Right cardiac atrium (tissue), 5 donors: ENCODE measurements around the gene DHX30. TPM values are rescaled to one million over a fixed set of nuclear protein-coding genes. Genes with fewer than 3 reads are reported as not detected.

Source experiments
- ATAC-seq, 2 donors: fragments of 200-7000 bp; cut with Tn5 transposase; one replicate each; pipeline versions ENCODE4 v1.8.0 to v1.9.1; 2020; ENCODE audit warnings: moderate library complexity in 2 of 2, mild to moderate bottlenecking in 1 of 2
- DNase-seq, 3 donors: peaks; one replicate each; pipeline ENCODE4 v3.0.0-alpha.2; 2020
- H3K27ac ChIP-seq: one replicate; pipeline ENCODE4 v1.5.1; 2013; ENCODE audit warnings: mild to moderate bottlenecking, low read length, control low read depth, moderate library complexity
- H3K27me3 ChIP-seq: one replicate; pipeline ENCODE4 v1.6.1; 2013; ENCODE audit not compliant: control insufficient read depth, insufficient read depth
- H3K4me1 ChIP-seq: one replicate; pipeline ENCODE4 v1.6.1; 2013; ENCODE audit warnings: low read length; ENCODE audit not compliant: control insufficient read depth, insufficient read depth
- H3K4me3 ChIP-seq: one replicate; pipeline ENCODE4 v1.5.1; 2013; ENCODE audit warnings: low read length, control low read depth
- H3K9me3 ChIP-seq: one replicate; pipeline ENCODE4 v1.6.1; 2013; ENCODE audit warnings: low read length; ENCODE audit not compliant: control insufficient read depth
- WGBS: extraction: QIAGEN DNeasy Blood & Tissue Kit; methylation state at CpG from one replicate; pipeline ENCODE4 v1.1.7; 2013; 5-methylcytosine and 5-hydroxymethylcytosine counted together
- intact Hi-C, 4 donors: fragments of 100-400 bp; cut with DNase I; formaldehyde crosslinking; loops; one replicate each; pipeline versions ENCODE4 v1.11.0 to v1.14.0; 2022 to 2023
- polyA plus RNA-seq: library from polyadenylated mRNA; stranded (reverse); fragments of 200-250 nt; gene quantifications from one replicate; pipeline ENCODE4 v1.2.3, GENCODE V29; 2013
- total RNA-seq, 4 donors: library from RNA; stranded (reverse); fragmentation: NEBNext Ultra II Directional; extraction: Animal tissue kit (Norgen Biotek cat#: 25700); gene quantifications; one replicate each; pipeline ENCODE4 v1.2.1, GENCODE V29; 2021
- donor health status: healthy with polysubstance abuse.
- donor health status: DM: no; HTN: yes; CAD: no.
- donor health status: DM: no; HTN: no; CAD: no.
- donor health status: DM: no; HTN: yes; CAD: no; lungs with severe emphysema.
- donor health status: DM: yes; HTN: yes; CAD: no.

Gene DHX30
- total and polyA plus RNA-seq, 5 donors, result 36.7 to 51.3 (median 51.0) TPM

DNA sequence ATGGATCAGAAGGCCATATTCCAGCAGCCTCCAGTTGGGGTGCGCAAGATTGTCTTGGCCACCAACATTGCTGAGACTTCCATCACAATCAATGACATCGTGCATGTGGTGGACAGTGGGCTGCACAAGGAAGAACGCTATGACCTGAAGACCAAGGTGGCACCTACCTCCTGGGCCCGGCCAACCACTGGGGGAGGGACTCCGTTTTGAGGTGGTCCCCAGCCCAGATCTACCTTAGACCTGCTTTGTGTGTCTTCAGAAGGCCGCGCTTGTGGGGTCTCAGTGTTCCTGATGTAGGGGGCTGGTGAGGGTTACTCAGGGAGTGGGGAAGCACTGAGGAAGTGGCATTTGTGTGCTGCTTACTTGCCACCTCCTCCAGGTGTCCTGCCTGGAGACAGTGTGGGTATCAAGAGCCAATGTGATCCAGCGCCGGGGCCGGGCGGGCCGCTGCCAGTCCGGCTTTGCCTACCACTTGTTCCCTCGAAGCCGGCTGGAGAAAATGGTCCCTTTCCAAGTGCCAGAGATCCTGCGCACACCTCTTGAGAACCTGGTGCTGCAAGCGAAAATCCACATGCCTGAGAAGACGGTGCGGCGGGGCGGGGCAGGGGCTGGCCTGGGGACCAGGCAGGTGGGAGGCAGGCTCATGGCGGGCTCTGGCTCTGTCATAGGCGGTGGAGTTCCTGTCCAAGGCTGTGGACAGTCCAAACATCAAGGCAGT lies 45.0 kb downstream of the DHX30 start:
- no peaks in the 10 kb centered on the region for H3K4me1 ChIP-seq
- no peak overlapping the region for H3K4me3 ChIP-seq
- DNase-seq (no peak), ATAC-seq (peak in 1 of 2 donors; percentile 1)
- intact Hi-C loops, result no loop called here
- H3K9me3 ChIP-seq, result no peaks in the 10 kb centered on the region
- H3K27me3 ChIP-seq, result no peaks in the 10 kb centered on the region
- WGBS, result 93% methylated on average over 23 of the region's 23 CpGs
- no peak overlapping the region for H3K27ac ChIP-seq

DNA sequence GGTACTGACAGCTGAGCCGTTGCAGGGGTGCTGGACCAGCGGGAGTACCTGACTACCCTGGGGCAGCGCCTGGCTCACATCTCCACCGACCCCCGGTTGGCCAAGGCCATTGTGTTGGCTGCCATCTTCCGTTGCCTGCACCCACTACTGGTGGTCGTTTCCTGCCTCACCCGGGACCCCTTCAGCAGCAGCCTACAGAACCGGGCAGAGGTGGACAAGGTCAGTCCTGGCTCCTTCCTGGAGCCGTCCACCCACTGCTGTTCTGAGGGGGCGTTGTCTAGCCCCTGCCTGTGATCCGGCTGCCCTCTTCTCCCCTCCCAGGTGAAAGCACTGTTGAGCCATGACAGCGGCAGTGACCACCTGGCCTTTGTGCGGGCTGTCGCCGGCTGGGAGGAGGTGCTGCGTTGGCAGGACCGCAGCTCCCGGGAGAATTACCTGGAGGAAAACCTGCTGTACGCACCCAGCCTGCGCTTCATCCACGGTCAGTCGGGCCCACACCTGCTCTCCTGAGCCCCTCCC lies 45.7 kb downstream of the DHX30 start:
- peak; percentile 0 to 2 for ATAC-seq
- no peaks in the 10 kb centered on the region for H3K4me1 ChIP-seq

DNA sequence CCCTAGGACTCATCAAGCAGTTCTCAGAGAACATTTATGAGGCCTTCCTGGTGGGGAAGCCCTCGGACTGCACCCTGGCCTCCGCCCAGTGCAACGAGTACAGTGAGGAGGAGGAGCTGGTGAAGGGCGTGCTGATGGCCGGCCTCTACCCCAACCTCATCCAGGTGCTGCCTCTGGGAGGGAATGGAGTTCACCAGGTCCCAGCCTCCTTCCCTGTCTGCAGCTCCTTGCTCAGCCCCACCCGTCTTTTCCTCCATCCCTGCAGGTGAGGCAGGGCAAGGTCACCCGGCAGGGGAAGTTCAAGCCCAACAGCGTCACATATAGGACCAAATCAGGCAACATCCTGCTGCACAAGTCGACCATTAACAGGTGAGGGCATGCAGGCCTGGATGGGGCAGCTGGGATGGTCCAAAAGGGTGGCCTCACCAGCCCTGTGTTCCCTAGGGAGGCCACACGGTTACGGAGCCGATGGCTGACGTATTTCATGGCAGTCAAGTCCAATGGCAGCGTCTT lies 46.3 kb downstream of the DHX30 start:
- no peak overlapping the region for H3K27ac ChIP-seq
- intact Hi-C loops, result no loop called here
- no peak for ATAC-seq
- DNase-seq, result no peak
- no peaks in the 10 kb centered on the region for H3K27me3 ChIP-seq
- no peak overlapping the region for H3K4me3 ChIP-seq
- no peaks in the 10 kb centered on the region for H3K9me3 ChIP-seq
- 76% methylated on average over 14 of the region's 14 CpGs for WGBS
- no peaks in the 10 kb centered on the region for H3K4me1 ChIP-seq

More for the DNA sequence above, 45.7 kb downstream of the DHX30 start:
- intact Hi-C loops, result no loop called here
- Histone ChIP-seq H3K27ac (no peak overlapping the region), H3K4me3 (no peak overlapping the region), H3K27me3 (no peaks in the 10 kb centered on the region), H3K9me3 (no peaks in the 10 kb centered on the region)
- no peak for DNase-seq
- WGBS, result 80% methylated on average over 23 of the region's 23 CpGs

DNA sequence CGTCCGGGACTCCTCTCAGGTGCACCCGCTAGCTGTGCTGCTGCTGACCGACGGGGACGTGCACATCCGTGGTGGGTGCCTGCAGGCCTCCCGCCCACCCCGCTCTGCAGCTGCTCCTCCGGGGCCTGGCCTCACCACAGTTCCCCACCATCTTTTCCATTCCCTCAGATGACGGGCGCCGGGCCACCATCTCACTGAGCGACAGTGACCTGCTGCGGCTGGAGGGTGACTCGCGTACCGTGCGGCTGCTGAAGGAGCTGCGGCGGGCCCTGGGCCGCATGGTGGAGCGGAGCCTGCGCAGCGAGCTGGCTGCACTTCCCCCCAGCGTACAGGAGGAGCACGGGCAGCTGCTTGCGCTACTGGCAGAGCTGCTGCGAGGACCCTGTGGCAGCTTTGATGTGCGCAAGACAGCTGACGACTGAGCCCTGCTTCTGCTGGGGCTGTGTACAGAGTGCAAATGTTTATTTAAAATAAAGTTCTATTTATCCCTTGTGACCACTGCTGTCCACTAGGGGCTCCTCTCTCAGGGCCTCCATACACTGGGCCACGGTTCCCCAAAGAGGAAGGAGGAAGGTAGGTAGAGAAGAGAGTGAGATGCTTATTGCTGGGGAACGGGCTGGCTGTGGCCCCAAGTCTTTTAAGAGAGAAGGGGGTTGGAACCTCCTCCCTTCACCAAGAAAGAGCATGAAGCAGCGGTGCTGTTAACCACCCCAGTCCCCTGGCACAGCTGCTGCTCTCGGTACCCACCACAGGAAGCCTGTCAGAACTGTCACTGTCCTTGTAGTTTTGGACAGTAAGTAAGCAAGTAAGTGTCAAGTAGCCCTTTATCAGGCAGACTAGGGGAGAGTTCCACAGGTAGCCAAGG lies 47.0 kb downstream of the DHX30 start:
- 86% methylated on average over 35 of the region's 35 CpGs for WGBS
- Histone ChIP-seq H3K4me1 (no peaks in the 10 kb centered on the region), H3K27ac (no peak overlapping the region), H3K27me3 (no peaks in the 10 kb centered on the region), H3K9me3 (no peaks in the 10 kb centered on the region), H3K4me3 (no peak overlapping the region)
- DNase-seq (peak in 1 of 3 donors; percentile 63), ATAC-seq (peak; percentile 2 to 3)
- intact Hi-C loops, result loop anchor here in 1 of 4 donors (10.0 kb wide), 1 partner anchor 135 kb away; no protein-coding TSS in a partner anchor

DNA sequence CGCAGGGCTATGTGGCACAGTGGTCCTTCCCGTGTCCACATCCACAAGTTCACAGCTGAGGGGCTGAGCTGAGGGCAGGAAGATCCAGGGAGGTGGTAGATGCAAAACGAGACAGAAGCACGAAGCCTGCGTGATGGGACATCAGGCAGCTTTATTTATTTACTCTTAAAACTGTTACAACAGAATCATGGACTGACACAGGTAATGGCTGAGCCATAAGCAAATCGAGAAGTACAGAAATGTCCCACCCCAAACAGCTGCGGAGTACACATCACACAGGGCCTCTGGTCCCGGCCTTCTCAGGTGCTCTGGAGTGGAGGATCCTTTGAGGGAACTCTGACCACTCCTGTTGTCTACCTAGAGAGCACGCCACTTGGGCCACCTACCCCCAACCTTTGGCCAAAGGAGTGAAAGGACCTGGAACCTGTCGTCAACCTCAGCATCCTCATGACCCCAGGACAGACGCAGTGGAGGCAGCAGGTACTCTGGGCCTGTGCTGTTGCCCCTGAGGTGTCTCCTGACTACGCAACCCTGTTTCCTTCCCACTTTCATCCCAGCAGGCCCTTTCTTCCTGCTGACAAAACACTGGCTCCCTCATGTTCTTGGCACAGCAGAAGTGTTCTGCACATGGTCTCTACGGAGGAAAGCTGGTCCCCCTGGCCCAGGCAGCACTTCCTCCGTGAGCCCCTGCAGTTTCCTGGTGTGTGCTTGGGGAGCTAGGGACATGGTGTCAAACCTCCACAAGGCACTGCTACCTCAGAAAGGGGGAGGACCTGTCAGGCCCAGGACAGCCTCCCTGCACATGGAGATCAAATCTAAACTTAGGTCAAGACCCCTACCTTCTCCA lies 47.8 kb downstream of the DHX30 start:
- Histone ChIP-seq H3K4me3 (no peak overlapping the region), H3K27me3 (no peaks in the 10 kb centered on the region), H3K4me1 (no peaks in the 10 kb centered on the region), H3K9me3 (no peaks in the 10 kb centered on the region), H3K27ac (no peak overlapping the region)
- WGBS, result 66% methylated on average over 14 of the region's 14 CpGs
- ATAC-seq (no peak), DNase-seq (no peak)
- intact Hi-C loops, result loop anchor here in 1 of 4 donors (10.0 kb wide), 1 partner anchor 134 kb away; no protein-coding TSS in a partner anchor

DNA sequence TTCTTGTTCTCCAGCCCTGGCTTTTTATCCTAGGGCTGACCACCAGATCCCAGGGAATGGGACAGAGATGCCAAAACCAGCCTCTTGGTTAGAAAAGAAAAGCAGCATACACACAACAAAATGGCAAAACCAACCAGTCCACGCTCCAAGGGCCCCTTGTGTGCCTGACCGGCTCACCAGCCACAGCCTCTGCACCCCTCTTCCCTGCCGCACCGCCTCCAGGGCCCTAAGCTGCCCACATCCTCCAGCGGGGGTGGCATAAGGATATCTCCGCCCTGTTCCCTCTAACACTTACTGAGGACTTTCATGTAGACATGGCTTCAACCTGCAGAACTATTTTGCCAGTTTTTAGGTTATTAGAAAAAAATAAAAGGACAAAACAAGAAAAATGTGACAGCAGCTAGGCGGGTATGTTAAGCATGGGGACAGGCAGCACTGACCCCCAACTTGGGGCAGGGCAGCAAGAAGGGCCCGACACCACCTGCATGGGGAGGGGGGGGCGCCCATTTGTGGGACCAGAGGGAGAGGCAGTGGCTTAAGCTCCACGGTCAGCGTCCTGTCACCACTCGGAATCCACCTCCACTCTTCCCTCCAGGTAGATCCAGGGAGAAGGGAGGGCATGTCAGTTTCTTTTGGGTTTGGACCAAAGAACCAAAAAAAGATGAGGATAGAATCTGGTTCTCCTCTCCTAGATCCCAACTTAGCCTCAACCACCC lies 49.1 kb downstream of the DHX30 start:
- ATAC-seq, result no peak
- no peak overlapping the region for H3K27ac ChIP-seq
- no peak for DNase-seq
- 86% methylated on average over 12 of the region's 12 CpGs for WGBS
- intact Hi-C loops, result loop anchor here in 1 of 4 donors (10.0 kb wide), 1 partner anchor 133 kb away; no protein-coding TSS in a partner anchor
- H3K4me1 ChIP-seq, result no peaks in the 10 kb centered on the region
- H3K27me3 ChIP-seq, result no peaks in the 10 kb centered on the region
- no peak overlapping the region for H3K4me3 ChIP-seq
- H3K9me3 ChIP-seq, result no peaks in the 10 kb centered on the region

DNA sequence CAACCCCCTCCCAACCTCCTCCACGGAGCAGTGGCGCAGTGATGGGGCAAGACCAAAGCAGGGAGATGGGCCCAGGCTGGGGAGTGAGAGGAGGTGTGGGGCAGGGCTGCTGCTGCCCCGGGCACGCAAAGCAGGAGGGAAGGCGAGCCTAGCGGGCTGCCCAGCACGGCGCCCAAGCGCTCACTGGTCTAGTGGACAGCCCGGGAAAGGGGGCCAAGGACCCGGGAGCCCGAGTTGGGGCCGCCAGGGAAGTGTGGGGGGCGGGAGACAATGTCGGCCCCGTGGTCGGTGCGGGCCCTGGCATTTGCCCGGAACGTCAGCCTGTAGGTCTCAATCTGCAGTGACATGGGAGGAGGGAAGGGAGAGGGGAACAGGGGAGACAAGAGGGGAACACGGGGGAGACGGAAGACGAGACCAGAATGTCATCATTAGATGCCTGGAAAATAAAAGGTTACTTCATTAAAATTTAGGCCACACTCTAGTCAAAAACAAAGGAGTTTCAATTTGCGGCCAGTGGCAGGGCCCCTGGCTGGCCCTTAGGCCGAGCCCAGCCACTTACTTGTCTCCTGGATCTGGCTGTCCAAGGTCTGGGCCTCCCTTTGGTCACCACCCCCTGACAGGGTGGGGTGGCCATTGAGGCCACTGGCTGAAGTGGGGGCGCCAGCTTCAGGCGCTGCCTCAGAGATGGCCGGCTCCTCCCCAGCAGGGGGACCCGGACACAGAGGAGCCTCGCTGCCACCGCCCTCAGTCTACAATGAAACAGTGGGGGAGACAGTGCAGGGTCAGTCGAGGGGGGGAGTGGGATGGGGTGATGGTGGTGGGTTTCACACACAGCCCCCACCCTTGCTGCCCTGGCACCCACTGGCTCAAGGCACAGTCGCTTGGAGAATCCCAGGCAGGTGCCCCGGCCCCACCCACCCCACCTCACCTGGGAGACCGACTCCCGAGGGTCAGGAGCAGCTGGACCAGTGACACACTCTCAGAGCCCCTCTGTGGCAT lies 50.0 kb downstream of the DHX30 start:
- H3K27me3 ChIP-seq, result no peaks in the 10 kb centered on the region
- no peaks in the 10 kb centered on the region for H3K9me3 ChIP-seq
- 86% methylated on average over 36 of the region's 36 CpGs for WGBS
- no peak overlapping the region for H3K27ac ChIP-seq
- no peak overlapping the region for H3K4me3 ChIP-seq
- DNase-seq (no peak), ATAC-seq (no peak)
- H3K4me1 ChIP-seq, result no peaks in the 10 kb centered on the region
- intact Hi-C loops, result loop anchor here in 1 of 4 donors (10.0 kb wide), 1 partner anchor 132 kb away; no protein-coding TSS in a partner anchor

DNA sequence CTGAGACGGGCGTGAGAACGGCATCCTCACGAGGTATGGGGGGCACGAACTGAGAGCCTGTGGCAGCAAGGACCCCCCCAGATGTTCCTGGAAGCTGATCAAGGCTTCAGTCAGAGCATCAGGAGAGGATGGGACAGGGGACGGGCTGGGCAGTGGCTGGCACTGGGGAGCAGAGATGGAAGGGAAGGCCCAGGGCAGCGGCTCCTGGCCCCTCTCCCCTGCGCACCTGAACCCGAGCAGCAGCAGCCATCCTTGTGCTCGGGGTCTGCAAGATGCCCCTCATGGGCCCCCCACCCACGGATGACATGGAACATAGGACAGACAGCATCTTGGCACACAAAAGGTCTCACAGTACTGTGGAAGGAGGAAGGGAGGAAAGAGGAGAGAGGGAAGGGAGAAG lies 51.3 kb downstream of the DHX30 start:
- ATAC-seq, result no peak

More for the DNA sequence above, 51.3 kb downstream of the DHX30 start:
- no peak overlapping the region for H3K27ac ChIP-seq
- H3K4me3 ChIP-seq, result no peak overlapping the region
- WGBS, result 88% methylated on average over 11 of the region's 11 CpGs
- H3K27me3 ChIP-seq, result no peaks in the 10 kb centered on the region
- DNase-seq, result no peak
- intact Hi-C loops, result loop anchor here in 1 of 4 donors (10.0 kb wide), 1 partner anchor 131 kb away; no protein-coding TSS in a partner anchor
- no peaks in the 10 kb centered on the region for H3K4me1 ChIP-seq
- H3K9me3 ChIP-seq, result no peaks in the 10 kb centered on the region
